ENCODE results near the gene DAAM2. TPM values are rescaled to one million over a fixed set of nuclear protein-coding genes. Genes with fewer than 3 reads are reported as not detected.

Gene DAAM2
- total and polyA plus RNA-seq, 2 donors (not counting 1 experiment from before 2014, with no cell fraction given) = 41.5 to 48.2 TPM

DNA sequence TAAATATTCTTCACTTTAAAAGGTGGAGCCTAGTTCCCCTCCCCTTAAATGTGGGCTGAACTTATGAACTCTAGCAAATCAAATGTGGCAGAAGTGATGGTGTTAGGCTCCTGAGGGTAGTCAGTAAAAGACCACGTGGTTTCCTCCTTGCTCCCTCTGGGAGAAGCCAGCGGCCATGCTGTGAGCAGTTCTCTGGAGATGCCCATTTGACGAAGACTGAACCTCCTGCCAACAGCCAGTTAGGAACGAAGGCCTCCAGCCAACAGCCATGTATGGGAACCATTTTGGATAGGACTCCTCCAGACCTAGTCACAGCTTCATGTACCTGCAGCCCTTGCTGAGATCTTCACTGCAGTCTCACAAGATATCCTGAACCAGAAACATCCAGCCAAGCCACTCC, 149.6 kb downstream of the DAAM2 start:
- Histone ChIP-seq H3K79me2 (ENCODE audit: control insufficient read depth, insufficient read depth, low read length) (no peaks in the 10 kb centered on the region), H3K4me2 (ENCODE audit: extremely low read depth, insufficient read depth, low read length) (no peak overlapping the region), H2AFZ (ENCODE audit: low read length) (no peak overlapping the region), H3K36me3 (ENCODE audit: control insufficient read depth, insufficient read depth, low read length) (no peaks in the 10 kb centered on the region), H3K9ac (ENCODE audit: insufficient read depth, low read length) (no peak overlapping the region), H3K9me3 (ENCODE audit: control insufficient read depth, insufficient read depth, low read depth, low read length) (no peaks in the 10 kb centered on the region), H3K4me3 (replicated peaks in 1 of 4; ENCODE audit: control extremely low read depth in 1 of 4, insufficient read depth in 1 of 4, low read depth in 3 of 4, low read length in 4 of 4) (no peak overlapping the region), H4K20me1 (ENCODE audit: control insufficient read depth, extremely low read depth, insufficient read depth, low read length) (no peaks in the 10 kb centered on the region), H3K27me3 (ENCODE audit: control insufficient read depth, insufficient read depth, low read length) (no peaks in the 10 kb centered on the region), H3K4me1 (ENCODE audit: control insufficient read depth, extremely low read depth, insufficient read depth, low read length) (no peaks in the 10 kb centered on the region), H3K27ac (ENCODE audit: insufficient read depth, low read length) (no peak overlapping the region)
- DNase-seq (ENCODE audit: low read depth in 2 of 2) = no peak
- TF ChIP-seq CTCF (conservative IDR thresholded peaks at IDR 0.05 in 1 of 2, IDR thresholded peaks at IDR 0.05 in 1 of 2; ENCODE audit: low read depth in 1 of 2, low read length in 2 of 2) (no peak), EZH2 (IDR thresholded peaks at IDR 0.05; ENCODE audit: low read length, missing control alignments) (no peak)

DNA sequence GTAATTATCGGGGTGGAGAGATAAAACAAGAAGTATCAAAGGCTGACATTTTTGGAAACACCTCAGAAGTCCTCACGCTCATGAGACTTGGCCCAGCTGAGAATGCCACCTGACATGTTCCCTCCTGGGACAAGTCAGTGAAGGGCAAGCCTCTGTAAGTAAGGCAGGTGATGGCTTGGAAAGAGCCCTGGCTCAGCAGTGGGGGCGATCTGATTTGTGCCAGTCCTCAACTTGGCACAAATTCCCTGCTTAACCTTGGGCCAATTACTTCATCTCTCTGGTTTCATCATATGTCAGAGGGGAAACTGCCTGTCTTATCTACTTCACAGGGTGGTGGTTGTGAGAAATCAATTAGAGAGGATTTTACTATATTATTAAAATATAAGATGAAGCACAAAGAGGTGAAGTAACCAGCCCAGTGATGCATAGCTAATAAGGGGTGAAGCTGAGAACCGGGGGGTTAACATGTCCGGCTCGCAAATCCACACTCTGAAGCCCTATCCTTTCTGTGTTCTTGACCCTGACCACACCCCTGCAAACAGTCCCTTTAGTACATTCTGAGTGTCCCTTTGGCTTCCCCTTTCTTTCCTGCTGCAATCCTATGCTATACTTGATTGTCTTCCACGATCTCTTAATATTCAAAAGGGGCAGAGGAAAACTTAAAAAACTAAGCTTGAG, 150.9 kb downstream of the DAAM2 start:
- Histone ChIP-seq H4K20me1 (ENCODE audit: control insufficient read depth, extremely low read depth, insufficient read depth, low read length) (no peaks in the 10 kb centered on the region), H3K4me1 (ENCODE audit: control insufficient read depth, extremely low read depth, insufficient read depth, low read length) (no peaks in the 10 kb centered on the region), H3K4me3 (replicated peaks in 1 of 4; ENCODE audit: control extremely low read depth in 1 of 4, insufficient read depth in 1 of 4, low read depth in 3 of 4, low read length in 4 of 4) (no peak overlapping the region), H3K27ac (ENCODE audit: insufficient read depth, low read length) (no peak overlapping the region), H3K9me3 (ENCODE audit: control insufficient read depth, insufficient read depth, low read depth, low read length) (no peaks in the 10 kb centered on the region), H3K36me3 (ENCODE audit: control insufficient read depth, insufficient read depth, low read length) (no peaks in the 10 kb centered on the region), H3K27me3 (ENCODE audit: control insufficient read depth, insufficient read depth, low read length) (peaks cover 2% of the 10 kb centered on the region), H3K4me2 (ENCODE audit: extremely low read depth, insufficient read depth, low read length) (no peak overlapping the region), H2AFZ (ENCODE audit: low read length) (no peak overlapping the region), H3K79me2 (ENCODE audit: control insufficient read depth, insufficient read depth, low read length) (no peaks in the 10 kb centered on the region), H3K9ac (ENCODE audit: insufficient read depth, low read length) (no peak overlapping the region)
- TF ChIP-seq CTCF (conservative IDR thresholded peaks at IDR 0.05 in 1 of 2, IDR thresholded peaks at IDR 0.05 in 1 of 2; ENCODE audit: low read depth in 1 of 2, low read length in 2 of 2) (no peak), EZH2 (IDR thresholded peaks at IDR 0.05; ENCODE audit: low read length, missing control alignments) (no peak)
- no peak for DNase-seq (ENCODE audit: low read depth in 2 of 2)

GRCh38 chr6:39945626-39946025, 153.4 kb downstream of the DAAM2 start:
- no peak for DNase-seq (ENCODE audit: low read depth in 2 of 2)
- H3K36me3 ChIP-seq (ENCODE audit: control insufficient read depth, insufficient read depth, low read length) = no peaks in the 10 kb centered on the region

More at GRCh38 chr6:39945626-39946025, 153.4 kb downstream of the DAAM2 start:
- Histone ChIP-seq H3K79me2 (ENCODE audit: control insufficient read depth, insufficient read depth, low read length) (no peaks in the 10 kb centered on the region), H3K27me3 (ENCODE audit: control insufficient read depth, insufficient read depth, low read length) (peaks cover 2% of the 10 kb centered on the region), H3K9ac (ENCODE audit: insufficient read depth, low read length) (no peak overlapping the region), H3K4me1 (ENCODE audit: control insufficient read depth, extremely low read depth, insufficient read depth, low read length) (no peaks in the 10 kb centered on the region), H4K20me1 (ENCODE audit: control insufficient read depth, extremely low read depth, insufficient read depth, low read length) (no peaks in the 10 kb centered on the region), H2AFZ (ENCODE audit: low read length) (no peak overlapping the region), H3K9me3 (ENCODE audit: control insufficient read depth, insufficient read depth, low read depth, low read length) (no peaks in the 10 kb centered on the region), H3K4me3 (replicated peaks in 1 of 4; ENCODE audit: control extremely low read depth in 1 of 4, insufficient read depth in 1 of 4, low read depth in 3 of 4, low read length in 4 of 4) (no peak overlapping the region), H3K27ac (ENCODE audit: insufficient read depth, low read length) (no peak overlapping the region), H3K4me2 (ENCODE audit: extremely low read depth, insufficient read depth, low read length) (no peak overlapping the region)
- no peak for TF ChIP-seq EZH2 (IDR thresholded peaks at IDR 0.05; ENCODE audit: low read length, missing control alignments)
- no peak for TF ChIP-seq CTCF (conservative IDR thresholded peaks at IDR 0.05 in 1 of 2, IDR thresholded peaks at IDR 0.05 in 1 of 2; ENCODE audit: low read depth in 1 of 2, low read length in 2 of 2)
